HepG2 (cell line): ENCODE data around the gene VPS9D1. TPM values are rescaled to one million over a fixed set of nuclear protein-coding genes. Genes with fewer than 3 reads are reported as not detected.

Experiments used
- ATF3 ChIP-seq: sonication (generic); formaldehyde crosslinking; IDR thresholded peaks from 2 replicates; pipeline ENCODE4 v1.4.0; 2020; ENCODE audit warnings: missing genetic modification reagents
- FOXK2 ChIP-seq: fragments of 450-650 bp; IDR thresholded peaks from 2 replicates; pipeline ENCODE4 v1.6.1; 2016
- JUN ChIP-seq: sonication (generic); formaldehyde crosslinking; IDR thresholded peaks from 2 replicates; pipeline ENCODE4 v1.4.0; 2020; ENCODE audit warnings: mild to moderate bottlenecking, missing genetic modification reagents
- MAFG ChIP-seq: sonication (generic); formaldehyde crosslinking; IDR thresholded peaks from 2 replicates; pipeline ENCODE4 v1.5.1; 2020; ENCODE audit warnings: mild to moderate bottlenecking, missing genetic modification reagents
- MZF1 ChIP-seq: sonication (generic); formaldehyde crosslinking; IDR thresholded peaks from 2 replicates; pipeline ENCODE4 v1.8.1; 2023; ENCODE audit warnings: mild to moderate bottlenecking, missing genetic modification reagents, borderline replicate concordance
- NRL ChIP-seq: sonication (generic); formaldehyde crosslinking; IDR thresholded peaks from 2 replicates; pipeline ENCODE4 v1.5.0; 2020; ENCODE audit warnings: missing genetic modification reagents, mild to moderate bottlenecking, moderate library complexity, borderline replicate concordance
- RAD51 ChIP-seq: fragments of 450-650 bp; IDR thresholded peaks from 2 replicates; pipeline ENCODE4 v1.6.1; 2016; ENCODE audit warnings: borderline replicate concordance
- RBM22 ChIP-seq: fragments of 200-400 bp; formaldehyde crosslinking; optimal IDR thresholded peaks from 2 replicates; pipeline ENCODE3; 2017; ENCODE audit warnings: mild to moderate bottlenecking, low read length, moderate library complexity
- RFX5 ChIP-seq: IDR thresholded peaks from 2 replicates; pipeline ENCODE4 v1.6.1; 2011; ENCODE audit warnings: low read depth, low read length, improper control_type of control experiment
- TBX3 ChIP-seq: fragments of 450-650 bp; IDR thresholded peaks from 2 replicates; pipeline ENCODE4 v1.6.1; 2017; ENCODE audit warnings: antibody characterized with exemption, mild to moderate bottlenecking, inconsistent platforms, borderline replicate concordance
- ZC3H13 ChIP-seq: sonication (generic); formaldehyde crosslinking; IDR thresholded peaks from 2 replicates; pipeline ENCODE4 v1.8.1; 2023; ENCODE audit warnings: mild to moderate bottlenecking, missing genetic modification reagents, moderate library complexity
- ZFP90 ChIP-seq: sonication (generic); formaldehyde crosslinking; IDR thresholded peaks from 2 replicates; pipeline ENCODE4 v1.8.0; 2022; ENCODE audit warnings: missing genetic modification reagents, mild to moderate bottlenecking, inconsistent platforms, borderline replicate concordance
- ZMYM2 ChIP-seq: sonication (generic); formaldehyde crosslinking; IDR thresholded peaks from 2 replicates; pipeline ENCODE4 v1.8.0; 2022; ENCODE audit warnings: mild to moderate bottlenecking, missing genetic modification reagents
- ZNF10 ChIP-seq: sonication (generic); formaldehyde crosslinking; IDR thresholded peaks from 2 replicates; pipeline ENCODE4 v1.4.0; 2020; ENCODE audit warnings: mild to moderate bottlenecking, low read depth, missing genetic modification reagents, borderline replicate concordance
- ZNF160 ChIP-seq: sonication (generic); formaldehyde crosslinking; IDR thresholded peaks from 2 replicates; pipeline ENCODE4 v1.8.0; 2022; ENCODE audit warnings: mild to moderate bottlenecking, inconsistent platforms, missing genetic modification reagents
- ZNF260 ChIP-seq: sonication (generic); formaldehyde crosslinking; IDR thresholded peaks from 2 replicates; pipeline ENCODE4 v1.4.0; 2020; ENCODE audit warnings: missing genetic modification reagents, low read depth, mild to moderate bottlenecking, borderline replicate concordance
- ZNF274 ChIP-seq: sonication (generic); formaldehyde crosslinking; IDR thresholded peaks from 2 replicates; pipeline ENCODE4 v1.5.1; 2020; ENCODE audit warnings: mild to moderate bottlenecking, missing genetic modification reagents
- ZNF329 ChIP-seq: sonication (generic); formaldehyde crosslinking; IDR thresholded peaks from 2 replicates; pipeline ENCODE4 v1.9.0; 2021; ENCODE audit warnings: low read depth, mild to moderate bottlenecking, missing genetic modification reagents
- ZNF333 ChIP-seq: sonication (generic); formaldehyde crosslinking; IDR thresholded peaks from 2 replicates; pipeline ENCODE4 v1.4.0; 2020; ENCODE audit warnings: mild to moderate bottlenecking, missing genetic modification reagents, borderline replicate concordance
- ZNF354B ChIP-seq: sonication (generic); formaldehyde crosslinking; IDR thresholded peaks from 2 replicates; pipeline ENCODE4 v1.8.0; 2022; ENCODE audit warnings: mild to moderate bottlenecking, missing genetic modification reagents
- ZNF441 ChIP-seq: sonication (generic); formaldehyde crosslinking; IDR thresholded peaks from 2 replicates; pipeline ENCODE4 v1.7.0; 2021; ENCODE audit warnings: missing genetic modification reagents, borderline replicate concordance
- ZNF543 ChIP-seq: sonication (generic); formaldehyde crosslinking; IDR thresholded peaks from 2 replicates; pipeline ENCODE4 v1.4.0; 2020; ENCODE audit warnings: mild to moderate bottlenecking, missing genetic modification reagents
- ZNF546 ChIP-seq: sonication (generic); formaldehyde crosslinking; conservative IDR thresholded peaks from 2 replicates; pipeline ENCODE4 v1.8.1; 2023; ENCODE audit warnings: mild to moderate bottlenecking, missing genetic modification reagents
- ZNF737 ChIP-seq: sonication (generic); formaldehyde crosslinking; IDR thresholded peaks from 2 replicates; pipeline ENCODE4 v1.5.0; 2020; ENCODE audit warnings: missing genetic modification reagents, mild to moderate bottlenecking, borderline replicate concordance
- ZNF792 ChIP-seq: IDR thresholded peaks from 2 replicates; pipeline ENCODE4 v1.6.1; 2016
- polyA plus RNA-seq, 8 experiments: library from polyadenylated mRNA; depleted of rRNA in 3 of 8; stranded (reverse) in 7 of 8; unstranded in 1 of 8; fragments of >200 nt; fragmentation: Illumina TruSeq in 4 of 8; extraction: Trizol in 4 of 8; gene quantifications; 2 replicates each; pipeline versions ENCODE4 v1.2.1 to v1.2.3, GENCODE V29; 2011 to 2016; ENCODE audit warnings: low read depth in 4 of 8, missing spikeins in 1 of 8, mixed read lengths in 1 of 8; ENCODE audit not compliant: insufficient read depth in 1 of 8
- total RNA-seq, 5 experiments: library from RNA; depleted of rRNA; stranded (reverse); fragments of >200 nt; fragmentation: Illumina TruSeq; extraction: Trizol; gene quantifications; 2 replicates each; pipeline ENCODE4 v1.2.3, GENCODE V29; 2016; ENCODE audit warnings: low read depth in 1 of 5
- TF ChIP-seq, protein P1 (sequence below): sonication (generic); formaldehyde crosslinking; IDR thresholded peaks from 2 replicates; pipeline ENCODE4 v1.4.0; 2020; ENCODE audit warnings: mild to moderate bottlenecking, missing genetic modification reagents
- TF ChIP-seq, protein P2 (sequence below): sonication (generic); formaldehyde crosslinking; IDR thresholded peaks from 2 replicates; pipeline ENCODE4 v1.9.0; 2021; ENCODE audit warnings: missing genetic modification reagents, mild to moderate bottlenecking, borderline replicate concordance

VPS9D1 gene
- total and polyA plus RNA-seq, 2 of the 13 experiments (the other 11 are each of a cell fraction or from before 2014, with no cell fraction given), result 10.1 to 13.2 TPM

DNA sequence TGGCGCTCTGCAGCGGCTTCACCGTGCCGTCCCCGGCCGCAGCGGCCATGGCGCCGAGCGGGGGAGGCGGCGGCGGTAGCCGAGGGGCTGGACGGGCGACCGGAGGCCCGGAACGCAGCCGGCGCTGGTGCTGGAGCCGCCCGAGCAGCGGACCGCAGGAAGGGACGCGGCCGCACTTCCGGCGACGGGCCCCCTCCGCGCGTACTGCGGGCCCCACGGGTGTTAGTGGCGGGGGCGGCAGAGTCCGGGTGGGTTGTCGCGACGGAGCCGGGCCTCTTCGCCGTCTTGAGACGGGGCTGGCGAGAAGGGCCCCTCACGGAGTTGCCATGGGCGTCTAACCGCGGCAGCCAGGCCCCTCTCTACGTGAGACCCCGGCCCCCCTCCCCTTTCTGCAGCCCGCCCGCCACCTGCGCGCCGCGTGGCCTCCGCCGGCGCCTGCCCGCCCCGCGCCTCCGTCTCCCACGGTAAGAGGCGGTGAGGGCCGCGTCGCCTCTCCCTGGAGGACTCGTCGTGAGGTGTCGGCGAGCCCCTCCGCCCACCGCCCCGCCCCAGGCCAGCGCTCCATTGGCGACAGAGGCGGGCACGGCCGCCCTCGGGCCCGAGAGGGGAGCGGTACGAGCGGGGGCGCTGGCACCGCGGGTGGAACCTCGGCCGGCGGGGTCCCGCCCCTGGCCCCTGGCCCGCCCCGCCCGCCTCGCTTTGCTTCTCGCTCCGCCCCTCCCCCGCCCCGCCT lies at the start of gene VPS9D1, which contains the start of gene ZNF276 (continued):
- TF ChIP-seq ZNF441 (CRISPR knock-in tag) (no peak; the same call in 1 of the 2 replicates), ZNF333 (CRISPR knock-in tag) (no peak; the same call in 1 of the 2 replicates), ZMYM2 (peak; percentile 44; the same call in 1 of the 2 replicates), RFX5 (peak; percentile 60; the same call in 1 of the 2 replicates), ZNF546 (CRISPR knock-in tag) (peak; percentile 75; the same call in 1 of the 2 replicates), FOXK2 (no peak), ZC3H13 (peak; percentile 82), ZNF792 (CRISPR knock-in tag) (no peak), ATF3 (CRISPR knock-in tag) (peak; percentile 28; the same call in 1 of the 2 replicates), ZNF10 (CRISPR knock-in tag) (no peak), RAD51 (no peak), NRL (CRISPR knock-in tag) (0 out of 2 replicates have a peak, but pooled peaks have one; percentile 8), ZNF160 (CRISPR knock-in tag) (no peak; the same call in 1 of the 2 replicates), ZFP90 (peak; percentile 82), ZNF329 (peak; percentile 93), ZNF274 (CRISPR knock-in tag) (peak; percentile 63), MAFG (CRISPR knock-in tag) (peak; percentile 61; the same call in 1 of the 2 replicates), RBM22 (no peak), MZF1 (CRISPR knock-in tag) (0 out of 2 replicates have a peak, but pooled peaks have one; percentile 65), ZNF260 (CRISPR knock-in tag) (no peak), JUN (CRISPR knock-in tag) (0 out of 2 replicates have a peak, but pooled peaks have one; percentile 14), ZNF543 (CRISPR knock-in tag) (peak; percentile 90), TBX3 (peak; percentile 33; the same call in 1 of the 2 replicates), ZNF737 (CRISPR knock-in tag) (no peak), ZNF354B (CRISPR knock-in tag) (no peak)
- TF ChIP-seq, protein P1, sequence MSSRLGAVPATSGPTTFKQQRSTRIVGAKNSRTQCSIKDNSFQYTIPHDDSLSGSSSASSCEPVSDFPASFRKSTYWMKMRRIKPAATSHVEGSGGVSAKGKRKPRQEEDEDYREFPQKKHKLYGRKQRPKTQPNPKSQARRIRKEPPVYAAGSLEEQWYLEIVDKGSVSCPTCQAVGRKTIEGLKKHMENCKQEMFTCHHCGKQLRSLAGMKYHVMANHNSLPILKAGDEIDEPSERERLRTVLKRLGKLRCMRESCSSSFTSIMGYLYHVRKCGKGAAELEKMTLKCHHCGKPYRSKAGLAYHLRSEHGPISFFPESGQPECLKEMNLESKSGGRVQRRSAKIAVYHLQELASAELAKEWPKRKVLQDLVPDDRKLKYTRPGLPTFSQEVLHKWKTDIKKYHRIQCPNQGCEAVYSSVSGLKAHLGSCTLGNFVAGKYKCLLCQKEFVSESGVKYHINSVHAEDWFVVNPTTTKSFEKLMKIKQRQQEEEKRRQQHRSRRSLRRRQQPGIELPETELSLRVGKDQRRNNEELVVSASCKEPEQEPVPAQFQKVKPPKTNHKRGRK (CRISPR knock-in tag), result no peak
- TF ChIP-seq, protein P2, sequence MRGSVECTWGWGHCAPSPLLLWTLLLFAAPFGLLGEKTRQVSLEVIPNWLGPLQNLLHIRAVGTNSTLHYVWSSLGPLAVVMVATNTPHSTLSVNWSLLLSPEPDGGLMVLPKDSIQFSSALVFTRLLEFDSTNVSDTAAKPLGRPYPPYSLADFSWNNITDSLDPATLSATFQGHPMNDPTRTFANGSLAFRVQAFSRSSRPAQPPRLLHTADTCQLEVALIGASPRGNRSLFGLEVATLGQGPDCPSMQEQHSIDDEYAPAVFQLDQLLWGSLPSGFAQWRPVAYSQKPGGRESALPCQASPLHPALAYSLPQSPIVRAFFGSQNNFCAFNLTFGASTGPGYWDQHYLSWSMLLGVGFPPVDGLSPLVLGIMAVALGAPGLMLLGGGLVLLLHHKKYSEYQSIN (CRISPR knock-in tag), result no peak
